Keratinocyte (primary cell): ENCODE data around the gene NPTX1. TPM values are rescaled to one million over a fixed set of nuclear protein-coding genes. Genes with fewer than 3 reads are reported as not detected.

Experiments used
- DNase-seq: peaks from one replicate; pipeline ENCODE4 v3.0.0-alpha.2; 2011; ENCODE audit warnings: low read depth, missing footprints, low spot score
- FAIRE-seq: peaks from 2 replicates; lab custom pipeline; 2011; peaks lifted over from hg19 to GRCh38; lab: Jason Lieb, UNC
- H2AFZ ChIP-seq: 2 replicates; pipeline ENCODE4 v1.6.0; 2012; ENCODE audit warnings: low read length, control low read depth, inconsistent platforms; ENCODE audit not compliant: control insufficient read depth
- H3K27ac ChIP-seq: 2 replicates; pipeline ENCODE4 v1.5.1; 2011; ENCODE audit warnings: low read length; ENCODE audit not compliant: control insufficient read depth, insufficient read depth
- H3K27me3 ChIP-seq: 3 replicates; pipeline ENCODE4 v1.6.0; 2011; ENCODE audit warnings: low read length; ENCODE audit not compliant: control insufficient read depth, insufficient read depth; ENCODE audit errors: extremely low read depth
- H3K36me3 ChIP-seq, 2 experiments: 2 replicates in 1 of 2; 3 replicates in 1 of 2; pipeline ENCODE4 v1.5.1; 2011; ENCODE audit warnings: low read length in 2 of 2, mild to moderate bottlenecking in 1 of 2; ENCODE audit not compliant: control insufficient read depth in 2 of 2, insufficient read depth in 2 of 2; ENCODE audit errors: extremely low read depth in 1 of 2
- H3K4me1 ChIP-seq: 3 replicates; pipeline ENCODE4 v1.5.1; 2011; ENCODE audit warnings: low read length; ENCODE audit not compliant: control insufficient read depth, insufficient read depth; ENCODE audit errors: extremely low read depth
- H3K4me2 ChIP-seq: 3 replicates; pipeline ENCODE4 v1.6.0; 2011; ENCODE audit warnings: low read depth, low read length; ENCODE audit not compliant: control insufficient read depth, insufficient read depth; ENCODE audit errors: extremely low read depth
- H3K4me3 ChIP-seq, 3 experiments: fragments of 200-600 bp in 1 of 3; sonication (generic) in 1 of 3; 2 replicates in 2 of 3; 3 replicates in 1 of 3; pipeline ENCODE4 v1.5.1; 2011 to 2016; ENCODE audit warnings: low read length in 3 of 3, mild to moderate bottlenecking in 3 of 3, control low read depth in 2 of 3, inconsistent platforms in 1 of 3, low read depth in 1 of 3, mixed read lengths in 1 of 3, mixed run types in 1 of 3, moderate library complexity in 1 of 3; ENCODE audit not compliant: control insufficient read depth in 2 of 3, insufficient read depth in 2 of 3; ENCODE audit errors: extremely low read depth in 1 of 3
- H3K79me2 ChIP-seq: 2 replicates; pipeline ENCODE4 v1.6.0; 2012; ENCODE audit warnings: low read length; ENCODE audit not compliant: control insufficient read depth, insufficient read depth
- H3K9ac ChIP-seq: 3 replicates; pipeline ENCODE4 v1.6.0; 2011; ENCODE audit warnings: low read length; ENCODE audit not compliant: control insufficient read depth, insufficient read depth; ENCODE audit errors: extremely low read depth
- H3K9me1 ChIP-seq: 3 replicates; pipeline ENCODE4 v1.6.0; 2011; ENCODE audit warnings: low read length; ENCODE audit not compliant: control insufficient read depth, insufficient read depth; ENCODE audit errors: extremely low read depth
- H3K9me3 ChIP-seq: 2 replicates; pipeline ENCODE4 v1.5.1; 2012; ENCODE audit warnings: low read depth, low read length; ENCODE audit not compliant: control insufficient read depth
- H4K20me1 ChIP-seq: 3 replicates; pipeline ENCODE4 v1.6.0; 2011; ENCODE audit warnings: low read length; ENCODE audit not compliant: control insufficient read depth, insufficient read depth; ENCODE audit errors: extremely low read depth
- EZH2 ChIP-seq: IDR thresholded peaks from one replicate; pipeline ENCODE4 v1.6.1; 2012; ENCODE audit warnings: inconsistent platforms, mild to moderate bottlenecking, low read length, moderate library complexity
- dilution Hi-C: fragments of 300-500 bp; cut with MboI; formaldehyde crosslinking; loops from one replicate; pipeline ENCODE4 v1.7.0; 2020; ENCODE audit warnings: low sequenced_read_pairs; ENCODE audit not compliant: extremely low pct_ligation_motif_present
- polyA plus RNA-seq, 5 experiments: library from polyadenylated mRNA; depleted of rRNA in 3 of 5; stranded (reverse) in 3 of 5; stranded (forward) in 1 of 5; unstranded in 1 of 5; fragments of >200 nt; gene quantifications; 1 replicate in 1 of 5; 2 replicates in 3 of 5; 3 replicates in 1 of 5; pipeline versions ENCODE4 v1.2.1 to v1.2.3, GENCODE V29; 2011 to 2012; ENCODE audit warnings: missing spikeins in 2 of 5, low read depth in 1 of 5, low replicate concordance in 1 of 5
- TF ChIP-seq, protein P1 (sequence below), 3 experiments: IDR thresholded peaks in 1 of 3; conservative IDR thresholded peaks in 1 of 3; optimal IDR thresholded peaks in 1 of 3; 2 replicates in 2 of 3; 3 replicates in 1 of 3; pipeline versions ENCODE3 to v1.5.1; 2011; ENCODE audit warnings: low read length in 3 of 3, mild to moderate bottlenecking in 3 of 3, moderate library complexity in 2 of 3, control low read depth in 1 of 3, inconsistent platforms in 1 of 3; ENCODE audit not compliant: insufficient read depth in 2 of 3; ENCODE audit errors: extremely low read depth in 1 of 3

NPTX1 gene
- polyA plus RNA-seq, 1 donor (not counting 4 experiments of a cell fraction or from before 2014, with no cell fraction given) = 0.03 TPM

DNA sequence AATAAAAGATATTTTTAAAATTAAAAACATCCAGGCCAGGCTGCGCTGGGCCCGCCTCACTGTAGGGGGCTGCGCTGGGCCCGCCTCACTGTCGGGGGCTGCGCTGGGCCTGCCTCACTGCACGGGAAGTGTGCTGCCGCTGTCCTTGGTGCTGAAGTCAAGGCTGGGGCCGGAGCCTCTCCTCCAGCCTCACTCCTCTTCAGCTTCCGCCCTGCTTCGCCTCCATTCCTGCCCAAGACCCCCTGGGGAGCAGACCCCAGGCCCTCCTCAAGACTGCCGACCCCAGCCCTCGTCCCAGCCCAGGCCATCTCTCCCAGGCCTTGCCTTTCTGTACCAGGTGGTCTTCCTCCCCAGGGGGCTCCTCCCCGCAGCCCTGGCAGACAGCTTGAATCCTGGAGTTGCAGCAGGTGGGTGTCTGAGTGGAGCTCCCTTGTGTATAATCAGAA lies 35.3 kb downstream of the NPTX1 start:
- Histone ChIP-seq H3K36me3 (no peaks in the 10 kb centered on the region), H3K4me1 (no peaks in the 10 kb centered on the region), H3K79me2 (no peaks in the 10 kb centered on the region), H4K20me1 (no peaks in the 10 kb centered on the region), H3K9me1 (no peaks in the 10 kb centered on the region), H3K9me3 (no peaks in the 10 kb centered on the region), H3K27ac (no peak overlapping the region), H3K27me3 (no peaks in the 10 kb centered on the region), H3K4me3 (no peak overlapping the region), H2AFZ (no peak overlapping the region), H3K9ac (no peak overlapping the region), H3K4me2 (no peak overlapping the region)
- no peak for DNase-seq
- dilution Hi-C loops = no loop called here
- TF ChIP-seq, protein P1, sequence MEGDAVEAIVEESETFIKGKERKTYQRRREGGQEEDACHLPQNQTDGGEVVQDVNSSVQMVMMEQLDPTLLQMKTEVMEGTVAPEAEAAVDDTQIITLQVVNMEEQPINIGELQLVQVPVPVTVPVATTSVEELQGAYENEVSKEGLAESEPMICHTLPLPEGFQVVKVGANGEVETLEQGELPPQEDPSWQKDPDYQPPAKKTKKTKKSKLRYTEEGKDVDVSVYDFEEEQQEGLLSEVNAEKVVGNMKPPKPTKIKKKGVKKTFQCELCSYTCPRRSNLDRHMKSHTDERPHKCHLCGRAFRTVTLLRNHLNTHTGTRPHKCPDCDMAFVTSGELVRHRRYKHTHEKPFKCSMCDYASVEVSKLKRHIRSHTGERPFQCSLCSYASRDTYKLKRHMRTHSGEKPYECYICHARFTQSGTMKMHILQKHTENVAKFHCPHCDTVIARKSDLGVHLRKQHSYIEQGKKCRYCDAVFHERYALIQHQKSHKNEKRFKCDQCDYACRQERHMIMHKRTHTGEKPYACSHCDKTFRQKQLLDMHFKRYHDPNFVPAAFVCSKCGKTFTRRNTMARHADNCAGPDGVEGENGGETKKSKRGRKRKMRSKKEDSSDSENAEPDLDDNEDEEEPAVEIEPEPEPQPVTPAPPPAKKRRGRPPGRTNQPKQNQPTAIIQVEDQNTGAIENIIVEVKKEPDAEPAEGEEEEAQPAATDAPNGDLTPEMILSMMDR (optimal IDR thresholded peaks at IDR 0.05 in 1 of 3, IDR thresholded peaks at IDR 0.05 in 1 of 3, conservative IDR thresholded peaks at IDR 0.05 in 1 of 3; ENCODE audit: extremely low read depth in 1 of 3, insufficient read depth in 2 of 3, low read length in 3 of 3) = no peak
- no peak for TF ChIP-seq EZH2
- FAIRE-seq = no peak

DNA sequence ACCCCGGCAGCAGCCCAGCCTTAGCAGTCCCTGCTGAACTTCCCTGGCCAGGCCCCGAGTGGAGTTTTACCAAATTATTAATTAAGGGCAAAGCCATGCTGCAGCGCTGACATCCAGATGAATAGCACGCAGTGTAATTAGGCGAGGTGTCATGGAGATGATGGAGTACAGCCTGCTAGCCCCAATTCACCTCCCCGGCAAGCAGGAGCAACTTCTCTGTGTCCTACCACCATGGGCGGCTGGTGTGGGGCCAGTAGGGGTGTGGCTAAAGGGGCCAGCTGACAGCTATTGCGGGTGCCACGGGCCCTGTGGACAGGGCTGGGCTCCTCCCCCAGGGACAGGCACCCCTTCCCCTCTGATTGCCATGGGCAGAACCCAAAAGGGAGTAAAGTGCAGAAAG lies 36.9 kb downstream of the NPTX1 start:
- TF ChIP-seq, protein P1 (optimal IDR thresholded peaks at IDR 0.05 in 1 of 3, IDR thresholded peaks at IDR 0.05 in 1 of 3, conservative IDR thresholded peaks at IDR 0.05 in 1 of 3; ENCODE audit: extremely low read depth in 1 of 3, insufficient read depth in 2 of 3, low read length in 3 of 3) = no peak
- TF ChIP-seq EZH2 = no peak
- Histone ChIP-seq H3K36me3 (no peaks in the 10 kb centered on the region), H3K9me3 (no peaks in the 10 kb centered on the region), H3K27ac (no peak overlapping the region), H4K20me1 (no peaks in the 10 kb centered on the region), H3K9me1 (no peaks in the 10 kb centered on the region), H3K9ac (no peak overlapping the region), H3K79me2 (no peaks in the 10 kb centered on the region), H3K4me1 (no peaks in the 10 kb centered on the region), H3K4me2 (no peak overlapping the region), H2AFZ (no peak overlapping the region), H3K27me3 (no peaks in the 10 kb centered on the region), H3K4me3 (no peak overlapping the region)
- FAIRE-seq = no peak
- DNase-seq = no peak
- dilution Hi-C loops = no loop called here
